Measurements from ENCODE around the gene SNX15. TPM values are rescaled to one million over a fixed set of nuclear protein-coding genes. Genes with fewer than 3 reads are reported as not detected.
"Not testable (repeated sequence)": the region's sequence is repeated elsewhere in the genome, so short reads cannot be mapped to it uniquely, and the experiment has no call there.

SNX15 gene
- total RNA-seq, 1 experiment from 2014 or later, result 6.2 TPM

DNA sequence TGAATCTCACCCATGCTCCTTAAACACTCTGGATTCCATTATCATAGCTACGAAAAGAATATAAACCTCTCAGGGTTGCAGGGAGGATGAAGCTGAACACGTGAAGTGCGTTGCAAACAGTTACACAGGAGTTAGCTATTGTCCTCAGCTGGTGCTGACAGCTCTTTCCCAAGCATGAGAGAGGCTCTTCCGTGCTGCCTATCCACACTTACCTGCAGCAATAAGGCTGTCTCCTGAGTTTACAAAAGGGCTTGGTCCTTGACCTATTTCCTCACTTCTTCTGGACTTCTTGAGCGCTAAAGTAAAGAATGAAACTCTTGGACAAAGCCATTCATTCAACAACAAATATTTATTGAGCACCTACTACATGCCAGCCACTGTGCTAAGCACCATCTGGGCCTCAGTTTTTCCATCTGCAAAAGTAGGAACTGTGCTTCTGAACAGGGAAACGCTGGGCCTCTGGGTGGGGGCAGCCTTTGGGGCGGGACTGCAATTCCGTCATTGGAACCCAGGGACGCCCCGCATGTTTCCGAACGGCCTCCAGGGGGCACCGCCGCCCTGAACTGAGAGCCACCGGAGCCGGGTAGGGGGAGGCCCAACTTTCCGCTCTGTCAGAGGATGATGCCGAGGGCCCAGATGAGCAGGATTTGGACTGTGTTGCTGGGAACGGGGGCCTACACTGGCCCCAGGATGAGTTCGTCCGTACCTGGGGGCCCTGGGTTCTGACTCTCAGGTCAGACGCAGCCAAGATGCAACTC lies 13.9 kb upstream of the SNX15 start:
- in situ Hi-C loops (cut with HindIII; ENCODE audit: low pct_unique_long_range_greater_than_20kb, low sequenced_read_pairs), result no loop called here
- peak; percentile 79 for DNase-seq (ENCODE audit: low read depth, low spot score)

DNA sequence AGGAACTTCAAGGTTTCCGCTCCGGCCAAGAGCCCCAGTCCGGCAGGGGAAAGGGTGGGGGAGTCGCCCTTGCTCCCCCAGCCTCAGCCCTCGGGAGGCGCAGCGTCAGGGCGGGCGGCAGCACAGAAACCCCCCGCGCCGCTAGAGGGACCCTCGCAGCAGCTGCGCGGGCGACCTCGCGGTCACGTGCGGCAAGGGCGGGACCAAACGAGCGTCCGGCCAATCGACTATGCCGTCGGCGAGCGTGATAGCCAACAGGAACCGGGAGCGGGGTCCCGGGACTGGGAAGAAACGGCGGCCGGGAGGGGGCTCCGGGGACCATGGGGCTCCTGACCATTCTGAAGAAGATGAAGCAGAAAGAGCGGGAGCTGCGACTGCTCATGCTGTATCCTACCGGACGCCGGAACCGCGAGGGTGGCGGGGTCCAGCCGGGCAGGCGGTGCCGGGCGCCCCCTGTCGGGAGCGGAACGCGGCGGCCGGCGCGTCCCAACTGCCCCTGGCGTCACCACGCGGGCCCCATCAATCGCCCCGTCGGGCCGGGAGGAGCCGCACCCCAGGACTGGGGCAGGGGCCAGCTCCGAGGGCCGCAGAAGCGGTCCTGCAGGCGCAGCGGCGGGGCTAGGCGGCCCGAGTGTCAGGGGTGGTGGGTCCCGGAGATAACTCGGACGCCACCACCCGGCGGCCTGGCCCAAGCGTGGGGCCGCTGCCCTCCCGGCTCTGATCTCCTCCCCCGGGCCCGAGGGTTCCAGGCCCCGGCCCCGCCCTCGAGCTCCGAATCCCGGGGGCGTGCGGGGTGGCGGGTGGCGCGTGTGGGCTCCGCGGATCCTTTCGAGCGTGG lies 13.1 kb upstream of the SNX15 start, which contains the start of gene ARL2:
Gene ARL2, plus strand, starts transcription at position 273 of the 838 bp plus-strand sequence. Its CDS starts 48 bp downstream, at position 321.
- in situ Hi-C loops (cut with HindIII; ENCODE audit: low pct_unique_long_range_greater_than_20kb, low sequenced_read_pairs), result no loop called here
- DNase-seq (ENCODE audit: low read depth, low spot score), result peak; percentile 82

GRCh38 chr11:65014726-65015227 lies 12.5 kb upstream of the SNX15 start:
- no peak for DNase-seq (ENCODE audit: low read depth, low spot score)
- in situ Hi-C loops (cut with HindIII; ENCODE audit: low pct_unique_long_range_greater_than_20kb, low sequenced_read_pairs), result no loop called here

- in situ Hi-C loops (cut with HindIII; ENCODE audit: low pct_unique_long_range_greater_than_20kb, low sequenced_read_pairs), result no loop called here
Observed at GRCh38 chr11:65016705-65017104, 10.5 kb upstream of the SNX15 start.

DNA sequence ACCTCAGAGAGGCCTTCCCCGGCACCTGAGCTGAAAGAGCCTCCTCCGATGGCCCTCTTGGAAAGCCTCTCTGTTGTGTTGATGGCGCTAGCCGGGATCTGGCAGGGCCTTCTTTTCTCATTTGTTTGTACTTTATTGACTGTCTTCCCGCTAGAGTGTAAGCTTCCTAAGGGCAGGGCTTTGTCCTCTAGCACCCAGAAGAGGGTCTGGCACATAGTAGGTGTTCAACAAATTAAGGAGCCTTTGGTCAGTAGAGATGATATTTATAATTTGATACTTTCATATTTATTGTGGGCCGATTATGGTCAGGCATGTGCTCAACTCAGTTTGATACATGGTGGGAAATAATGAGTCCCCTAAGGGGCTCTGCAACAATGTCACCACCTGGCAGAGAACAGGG lies 9.3 kb upstream of the SNX15 start:
- in situ Hi-C loops (cut with HindIII; ENCODE audit: low pct_unique_long_range_greater_than_20kb, low sequenced_read_pairs), result no loop called here
- DNase-seq (ENCODE audit: low read depth, low spot score), result no peak

More at GRCh38 chr11:65016705-65017104, 10.5 kb upstream of the SNX15 start:
- no peak for DNase-seq (ENCODE audit: low read depth, low spot score)

- in situ Hi-C loops (cut with HindIII; ENCODE audit: low pct_unique_long_range_greater_than_20kb, low sequenced_read_pairs), result no loop called here
- no peak for DNase-seq (ENCODE audit: low read depth, low spot score)
Observed at GRCh38 chr11:65019824-65020223, 7.4 kb upstream of the SNX15 start.

GRCh38 chr11:65021003-65021402 lies 6.2 kb upstream of the SNX15 start:
- in situ Hi-C loops (cut with HindIII; ENCODE audit: low pct_unique_long_range_greater_than_20kb, low sequenced_read_pairs), result no loop called here
- no peak for DNase-seq (ENCODE audit: low read depth, low spot score)

- DNase-seq (ENCODE audit: low read depth, low spot score), result no peak
- in situ Hi-C loops (cut with HindIII; ENCODE audit: low pct_unique_long_range_greater_than_20kb, low sequenced_read_pairs), result no loop called here
Observed at GRCh38 chr11:65021509-65021908, 5.7 kb upstream of the SNX15 start.

GRCh38 chr11:65023502-65023901 lies 3.7 kb upstream of the SNX15 start:
- DNase-seq (ENCODE audit: low read depth, low spot score); in situ Hi-C loops (cut with HindIII; ENCODE audit: low pct_unique_long_range_greater_than_20kb, low sequenced_read_pairs): not testable (repeated sequence)

GRCh38 chr11:65026810-65027209 lies 429 bp upstream of the SNX15 start:
- in situ Hi-C loops (cut with HindIII; ENCODE audit: low pct_unique_long_range_greater_than_20kb, low sequenced_read_pairs), result no loop called here
- no peak for DNase-seq (ENCODE audit: low read depth, low spot score)

- in situ Hi-C loops (cut with HindIII; ENCODE audit: low pct_unique_long_range_greater_than_20kb, low sequenced_read_pairs), result no loop called here
- no peak for DNase-seq (ENCODE audit: low read depth, low spot score)
Observed at GRCh38 chr11:65032216-65032615, 5.0 kb downstream of the SNX15 start.

DNA sequence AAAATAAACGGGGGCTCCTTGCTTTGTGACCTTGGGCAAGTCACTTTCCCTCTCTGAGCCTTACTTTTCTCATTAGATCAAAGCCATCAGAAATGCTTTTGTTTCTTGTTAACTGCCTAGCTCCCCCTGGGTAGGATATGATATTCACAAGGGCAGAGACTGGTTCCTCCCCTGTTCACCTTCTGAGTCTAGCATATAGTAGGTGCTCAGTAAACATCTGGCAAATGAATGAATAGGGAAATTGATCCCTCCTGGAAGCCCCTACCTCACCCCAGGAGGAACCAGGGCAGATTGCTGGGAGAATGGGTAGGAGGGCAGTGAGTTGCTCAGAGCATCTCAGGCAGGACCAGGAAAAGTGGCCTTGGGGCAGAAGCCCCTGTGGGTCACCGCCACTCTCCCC lies 7.2 kb downstream of the SNX15 start:
- no peak for DNase-seq (ENCODE audit: low read depth, low spot score)
- in situ Hi-C loops (cut with HindIII; ENCODE audit: low pct_unique_long_range_greater_than_20kb, low sequenced_read_pairs), result no loop called here

- in situ Hi-C loops (cut with HindIII; ENCODE audit: low pct_unique_long_range_greater_than_20kb, low sequenced_read_pairs), result no loop called here
- no peak for DNase-seq (ENCODE audit: low read depth, low spot score)
Observed at GRCh38 chr11:65035579-65035978, 8.3 kb downstream of the SNX15 start.

DNA sequence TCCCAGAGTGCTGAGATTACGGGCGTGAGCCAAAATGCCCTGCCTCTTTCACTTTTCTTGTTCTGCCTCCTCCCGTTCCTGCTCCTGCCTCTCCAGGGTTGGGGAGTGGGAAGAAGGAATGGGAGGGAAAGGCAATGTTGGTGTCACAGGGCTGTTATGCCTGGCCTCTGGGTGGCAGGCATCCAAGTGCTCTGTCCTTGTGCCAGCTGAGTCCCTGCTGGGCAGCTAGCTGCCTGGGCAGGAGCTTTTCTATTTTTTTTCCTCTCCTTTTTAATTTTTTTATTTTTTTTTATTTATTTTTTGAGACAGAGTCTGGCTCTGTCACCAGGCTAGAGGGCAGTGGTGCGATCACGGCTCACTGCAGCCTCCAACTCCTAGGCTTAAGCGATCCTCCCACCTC lies 9.7 kb downstream of the SNX15 start:
- in situ Hi-C loops (cut with HindIII; ENCODE audit: low pct_unique_long_range_greater_than_20kb, low sequenced_read_pairs), result no loop called here
- DNase-seq (ENCODE audit: low read depth, low spot score), result no peak

- in situ Hi-C loops (cut with HindIII; ENCODE audit: low pct_unique_long_range_greater_than_20kb, low sequenced_read_pairs), result no loop called here
- DNase-seq (ENCODE audit: low read depth, low spot score), result no peak
Observed at GRCh38 chr11:65040520-65040846, 13.2 kb downstream of the SNX15 start.

DNA sequence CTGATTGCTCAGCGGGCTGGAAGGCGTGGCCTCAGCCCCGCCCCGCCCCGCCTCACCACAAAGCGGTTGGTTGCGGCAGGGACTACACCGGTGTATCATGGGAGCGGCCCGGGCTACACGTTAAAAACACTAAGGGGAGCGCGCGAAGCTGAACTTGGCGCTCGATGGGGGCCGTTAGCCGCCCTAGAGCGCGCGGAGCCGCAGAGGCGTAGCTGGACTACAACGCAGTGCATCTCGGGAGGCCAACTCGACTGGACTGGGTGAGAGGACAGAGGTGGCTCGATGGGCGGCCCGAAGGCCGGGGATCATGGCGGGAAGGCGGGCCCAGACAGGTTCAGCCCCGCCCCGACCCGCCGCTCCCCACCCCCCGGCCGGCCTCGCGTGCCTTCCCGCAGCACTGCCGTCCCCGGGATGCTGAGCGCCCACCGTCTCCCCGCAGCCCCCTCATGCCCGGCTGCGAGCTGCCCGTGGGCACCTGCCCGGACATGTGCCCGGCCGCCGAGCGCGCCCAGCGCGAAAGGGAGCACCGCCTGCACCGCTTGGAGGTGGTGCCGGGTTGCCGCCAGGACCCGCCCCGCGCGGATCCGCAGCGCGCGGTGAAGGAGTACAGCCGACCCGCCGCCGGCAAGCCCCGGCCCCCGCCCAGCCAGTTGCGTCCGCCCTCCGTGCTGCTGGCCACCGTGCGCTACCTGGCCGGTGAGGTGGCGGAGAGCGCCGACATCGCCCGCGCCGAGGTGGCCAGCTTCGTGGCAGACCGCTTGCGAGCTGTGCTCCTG lies 13.8 kb downstream of the SNX15 start, which contains the start of gene SAC3D1:
Gene SAC3D1, plus strand, starts transcription at position 364 of the 776 bp plus-strand sequence. Its CDS starts 83 bp downstream, at position 447.
- DNase-seq (ENCODE audit: low read depth, low spot score), result peak; percentile 94
- in situ Hi-C loops (cut with HindIII; ENCODE audit: low pct_unique_long_range_greater_than_20kb, low sequenced_read_pairs), result no loop called here

- no peak for DNase-seq (ENCODE audit: low read depth, low spot score)
- in situ Hi-C loops (cut with HindIII; ENCODE audit: low pct_unique_long_range_greater_than_20kb, low sequenced_read_pairs), result no loop called here
Observed at GRCh38 chr11:65042891-65043290, 15.7 kb downstream of the SNX15 start.

Data from SK-MEL-5 (cell line).